Activated CD4-positive, alpha-beta T cell treated with anti-CD3 and anti-CD28 coated beads, Interleukin-2, amount 10 ng/mL, durations not matched to agents 7 days and 5 days (primary cell): ENCODE measurements around the gene TBC1D8. TPM values are rescaled to one million over a fixed set of nuclear protein-coding genes. Genes with fewer than 3 reads are reported as not detected.
"Not testable (repeated sequence)": the region's sequence is repeated elsewhere in the genome, so short reads cannot be mapped to it uniquely, and the experiment has no call there.

ENCODE experiments used
- CTCF ChIA-PET: fragments of 350-600 bp; sonication (Branson Sonifier 250); formaldehyde crosslinking; loops from one replicate; lab custom pipeline; 2021; ENCODE audit warnings: antibody characterized with exemption; lab: Charles Lee
- POLR2A ChIA-PET: fragments of 350-600 bp; sonication (Branson Sonifier 250); formaldehyde crosslinking; loops from one replicate; lab custom pipeline; 2021; ENCODE audit warnings: antibody characterized with exemption; lab: Charles Lee
- DNase-seq: peaks from one replicate; pipeline ENCODE4 v3.0.0-alpha.2; 2020
- H3K27ac Mint-ChIP-seq: one replicate; pipeline ENCODE4 v1.8.0; 2021; ENCODE audit warnings: mild to moderate bottlenecking, moderate library complexity, mixed read lengths
- H3K27me3 Mint-ChIP-seq: one replicate; pipeline ENCODE4 v1.8.0; 2021; ENCODE audit warnings: mixed read lengths
- H3K36me3 Mint-ChIP-seq: one replicate; pipeline ENCODE4 v1.8.0; 2021; ENCODE audit warnings: low read depth, mixed read lengths
- H3K4me1 Mint-ChIP-seq: one replicate; pipeline ENCODE4 v1.8.0; 2021; ENCODE audit warnings: mixed read lengths
- H3K4me3 Mint-ChIP-seq: one replicate; pipeline ENCODE4 v1.8.0; 2021; ENCODE audit warnings: mild to moderate bottlenecking, moderate library complexity, mixed read lengths
- H3K9me3 Mint-ChIP-seq: one replicate; pipeline ENCODE4 v1.8.0; 2021; ENCODE audit warnings: mixed read lengths
- total RNA-seq, 2 experiments: library from RNA; stranded (reverse); gene quantifications; one replicate each; pipeline ENCODE4 v1.2.3, GENCODE V29; 2021

The TBC1D8 gene
- total RNA-seq, 2 experiments from 2014 or later: 0.50 to 0.65 TPM

DNA sequence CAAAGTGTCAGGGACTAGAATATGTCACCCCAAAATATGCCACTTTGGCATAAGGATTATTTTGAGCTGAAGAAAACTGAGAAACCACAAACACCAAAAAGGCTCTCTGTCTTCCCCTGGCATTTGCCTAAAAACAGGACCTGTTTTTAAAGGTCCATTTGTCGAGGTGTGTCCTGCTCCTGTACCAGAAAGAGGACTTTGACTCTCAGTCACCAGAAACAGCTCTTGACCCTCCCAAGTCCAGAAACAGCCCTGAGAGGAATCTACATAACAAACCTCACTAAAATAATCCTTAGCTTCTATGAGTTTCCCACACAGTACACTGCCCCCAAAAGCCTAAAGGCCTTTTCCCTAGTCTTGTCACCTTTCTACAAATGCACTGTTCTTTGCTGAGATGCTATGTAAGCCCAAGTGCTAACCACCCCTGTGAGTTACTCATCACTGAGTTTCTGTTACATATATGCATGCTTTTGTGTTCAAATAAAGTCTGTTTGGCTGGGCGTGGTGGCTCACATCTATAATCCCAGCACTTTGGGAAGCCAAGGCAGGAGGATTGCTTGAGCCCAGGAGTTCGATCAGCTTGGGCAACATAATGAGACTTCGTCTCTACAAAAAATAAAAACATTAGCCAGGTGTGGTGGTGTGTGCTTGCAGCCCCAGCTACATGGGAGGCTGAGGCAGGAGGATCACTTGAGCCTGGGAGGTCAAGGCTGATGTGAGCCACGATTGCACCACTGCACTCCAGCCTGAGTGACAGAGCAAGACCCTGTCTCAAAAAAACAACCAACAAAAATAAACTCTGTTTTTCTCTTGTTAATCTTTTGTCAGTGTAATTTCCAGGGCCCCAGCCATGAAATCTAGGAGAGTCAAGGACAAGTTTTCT lies 93.9 kb downstream of the TBC1D8 start:
- H3K4me1 Mint-ChIP-seq: no peaks in the 10 kb centered on the region
- no peak for DNase-seq
- H3K27ac Mint-ChIP-seq: no peak overlapping the region
- ChIA-PET POLR2A (no interaction called here), CTCF (no interaction called here)
- no peaks in the 10 kb centered on the region for H3K36me3 Mint-ChIP-seq
- H3K9me3 Mint-ChIP-seq: no peaks in the 10 kb centered on the region
- H3K4me3 Mint-ChIP-seq: no peak overlapping the region
- H3K27me3 Mint-ChIP-seq: no peaks in the 10 kb centered on the region

- H3K9me3 Mint-ChIP-seq: no peaks in the 10 kb centered on the region
- H3K27ac Mint-ChIP-seq: no peak overlapping the region
- no peaks in the 10 kb centered on the region for H3K36me3 Mint-ChIP-seq
- CTCF ChIA-PET: no interaction called here
- no peaks in the 10 kb centered on the region for H3K4me1 Mint-ChIP-seq
- DNase-seq: no peak
- no peak overlapping the region for H3K4me3 Mint-ChIP-seq
- no peaks in the 10 kb centered on the region for H3K27me3 Mint-ChIP-seq
- POLR2A ChIA-PET: no interaction called here
These were observed 98.1 kb downstream of the TBC1D8 start for GRCh38 chr2:101053117-101053516.

DNA sequence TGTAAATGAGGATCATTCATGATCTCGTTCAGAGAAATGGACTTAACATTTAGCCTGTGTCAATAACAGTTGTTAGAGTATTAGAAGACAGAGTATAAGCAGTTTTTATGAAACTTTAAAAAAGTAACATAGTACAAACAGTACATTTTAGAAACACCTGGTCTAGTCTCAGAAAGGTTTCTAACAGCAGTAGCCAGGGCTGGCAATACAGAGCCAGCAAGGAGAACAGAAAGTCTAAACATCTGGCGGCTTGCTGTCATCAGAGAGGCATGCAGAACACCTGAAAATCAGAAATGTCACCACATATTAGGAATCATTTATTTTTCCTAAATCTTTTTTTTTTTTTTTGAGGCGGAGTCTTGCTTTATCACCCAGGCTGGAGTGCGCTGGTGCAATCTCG lies 99.0 kb downstream of the TBC1D8 start:
- Mint-ChIP-seq H3K4me3 (no peak overlapping the region), H3K27me3 (no peaks in the 10 kb centered on the region), H3K4me1 (no peaks in the 10 kb centered on the region), H3K36me3 (no peaks in the 10 kb centered on the region), H3K27ac (no peak overlapping the region), H3K9me3 (no peaks in the 10 kb centered on the region)
- POLR2A ChIA-PET: no interaction called here
- CTCF ChIA-PET: no interaction called here
- no peak for DNase-seq

DNA sequence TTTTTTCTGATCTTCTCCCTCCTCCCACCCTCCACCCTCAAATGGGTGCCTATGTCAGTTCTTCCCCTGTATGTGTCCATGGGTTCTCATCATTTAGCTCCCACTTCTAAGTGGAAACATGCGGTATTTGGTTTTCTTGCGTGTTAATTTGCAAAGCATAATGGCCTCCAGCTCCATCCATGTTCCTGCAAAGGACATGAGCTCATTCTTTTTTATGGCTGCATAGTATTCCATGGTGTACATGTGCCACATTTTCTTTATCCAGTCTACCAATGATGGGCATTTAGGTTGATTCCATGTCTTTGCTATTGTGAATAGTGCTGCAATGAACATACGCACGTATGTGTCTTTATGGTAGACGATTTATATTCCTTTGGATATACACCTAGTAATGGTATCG lies 100.3 kb downstream of the TBC1D8 start:
- H3K4me1 Mint-ChIP-seq, H3K36me3 Mint-ChIP-seq, H3K27me3 Mint-ChIP-seq, DNase-seq, POLR2A ChIA-PET, H3K4me3 Mint-ChIP-seq, CTCF ChIA-PET, H3K9me3 Mint-ChIP-seq, H3K27ac Mint-ChIP-seq: not testable (repeated sequence)

DNA sequence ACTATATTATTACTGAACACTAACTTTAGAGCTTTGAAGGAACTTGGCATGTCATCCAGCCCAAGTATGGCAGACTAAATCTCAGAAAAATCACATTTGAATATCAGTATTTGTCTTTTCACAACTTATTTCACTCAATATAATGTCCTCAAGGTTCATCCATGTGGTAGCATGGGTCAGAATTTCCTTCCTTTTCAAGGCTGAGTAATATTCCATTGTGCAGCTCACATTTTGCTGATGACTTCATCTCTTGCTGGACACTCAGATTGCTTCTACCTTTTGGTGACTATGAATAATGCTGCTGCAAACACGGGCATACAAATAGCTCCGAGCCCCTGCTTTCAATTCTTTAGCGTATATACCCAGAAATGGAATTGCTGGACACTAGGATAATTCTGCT lies 102.4 kb downstream of the TBC1D8 start:
- H3K9me3 Mint-ChIP-seq: no peaks in the 10 kb centered on the region

GRCh38 chr2:101047774-101048173 lies 103.4 kb downstream of the TBC1D8 start:
- Mint-ChIP-seq H3K9me3 (no peaks in the 10 kb centered on the region), H3K4me1 (no peaks in the 10 kb centered on the region), H3K36me3 (no peaks in the 10 kb centered on the region), H3K4me3 (no peak overlapping the region), H3K27ac (no peak overlapping the region), H3K27me3 (no peaks in the 10 kb centered on the region)
- CTCF ChIA-PET: interaction anchor here (0.8 kb wide), 1 partner anchor 100 kb away, joined by 3 read pairs; no protein-coding TSS in a partner anchor
- no peak for DNase-seq
- POLR2A ChIA-PET: no interaction called here

More for the DNA sequence above, 102.4 kb downstream of the TBC1D8 start:
- CTCF ChIA-PET: no interaction called here
- Mint-ChIP-seq H3K27ac (no peak overlapping the region), H3K36me3 (no peaks in the 10 kb centered on the region), H3K4me1 (no peaks in the 10 kb centered on the region), H3K4me3 (no peak overlapping the region), H3K27me3 (no peaks in the 10 kb centered on the region)
- POLR2A ChIA-PET: no interaction called here
- no peak for DNase-seq

- ChIA-PET CTCF (interaction anchor here (0.8 kb wide), 1 partner anchor 101 kb away, joined by 3 read pairs; no protein-coding TSS in a partner anchor), POLR2A (no interaction called here)
- Mint-ChIP-seq H3K9me3 (no peaks in the 10 kb centered on the region), H3K27ac (no peak overlapping the region), H3K4me1 (no peaks in the 10 kb centered on the region), H3K27me3 (no peaks in the 10 kb centered on the region), H3K4me3 (no peak overlapping the region), H3K36me3 (no peaks in the 10 kb centered on the region)
- DNase-seq: no peak
These were observed 104.0 kb downstream of the TBC1D8 start for GRCh38 chr2:101047075-101047766.

DNA sequence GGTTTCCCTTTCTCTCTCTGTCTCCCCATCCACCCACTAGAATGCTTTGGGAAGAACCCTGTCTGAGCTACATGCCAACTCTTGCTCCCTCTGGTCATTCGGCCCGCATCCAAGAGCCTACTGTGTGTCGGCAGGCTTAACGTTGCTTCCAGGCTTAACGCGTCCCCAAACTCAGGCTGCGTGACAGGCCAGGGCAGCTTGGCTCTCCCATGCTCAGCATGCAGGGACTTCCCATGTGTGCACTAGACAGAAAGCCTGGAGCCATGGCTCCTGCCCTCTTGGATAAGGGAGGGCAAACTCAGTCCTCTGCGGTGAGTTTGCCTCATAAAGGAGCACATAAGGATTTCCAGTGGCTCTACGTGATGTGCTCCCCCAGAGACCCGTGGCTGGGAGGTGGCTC lies 105.9 kb downstream of the TBC1D8 start:
- Mint-ChIP-seq H3K27ac (no peak overlapping the region), H3K36me3 (no peaks in the 10 kb centered on the region), H3K27me3 (no peaks in the 10 kb centered on the region), H3K4me1 (no peaks in the 10 kb centered on the region), H3K9me3 (no peaks in the 10 kb centered on the region), H3K4me3 (no peak overlapping the region)
- DNase-seq: no peak
- ChIA-PET CTCF (no interaction called here), POLR2A (interaction anchor here (0.5 kb wide), 1 partner anchor 87 kb away, joined by 5 read pairs; no protein-coding TSS in a partner anchor)

DNA sequence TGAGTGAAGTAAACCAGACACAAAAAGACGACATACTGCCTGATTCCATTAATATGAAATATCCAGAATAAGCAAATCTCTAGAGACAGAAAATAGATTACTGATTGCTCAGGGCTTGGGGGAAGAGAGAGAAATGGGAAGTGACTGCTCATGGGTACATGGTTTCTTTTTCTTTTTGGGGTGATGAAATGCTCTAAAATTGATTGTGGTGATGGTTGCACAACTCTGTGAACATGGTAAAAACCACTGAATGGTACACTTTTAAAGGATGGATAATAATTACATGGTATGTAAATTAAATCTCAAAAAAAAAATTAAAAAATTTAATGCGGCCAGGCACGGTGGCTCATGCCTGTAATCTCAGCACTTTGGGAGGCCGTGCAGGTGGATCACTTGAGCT lies 109.8 kb downstream of the TBC1D8 start:
- H3K27me3 Mint-ChIP-seq: no peaks in the 10 kb centered on the region
- H3K27ac Mint-ChIP-seq: no peak overlapping the region
- POLR2A ChIA-PET: no interaction called here
- H3K36me3 Mint-ChIP-seq: no peaks in the 10 kb centered on the region
- no peaks in the 10 kb centered on the region for H3K4me1 Mint-ChIP-seq
- no peak overlapping the region for H3K4me3 Mint-ChIP-seq
- CTCF ChIA-PET: no interaction called here
- no peaks in the 10 kb centered on the region for H3K9me3 Mint-ChIP-seq
- DNase-seq: no peak

DNA sequence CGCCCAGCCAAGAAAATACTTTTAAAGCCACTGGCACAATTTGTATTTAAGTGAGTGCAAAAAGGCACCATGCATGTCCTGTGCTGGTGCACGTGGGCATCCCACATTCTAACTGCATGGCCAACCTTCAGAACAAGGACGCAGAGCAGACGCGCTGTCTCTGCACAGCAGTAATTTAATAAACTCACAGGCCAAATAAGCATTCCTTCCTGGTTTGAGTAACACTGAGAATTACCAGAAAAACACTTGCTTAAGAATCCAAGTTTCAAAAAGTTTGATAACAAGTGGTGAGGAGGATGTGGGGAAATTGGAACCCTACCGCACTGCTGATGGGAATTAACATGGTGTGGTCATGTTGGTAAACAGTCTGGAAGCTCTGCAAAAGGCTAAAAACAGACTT lies 110.4 kb downstream of the TBC1D8 start:
- no peaks in the 10 kb centered on the region for H3K27me3 Mint-ChIP-seq
- H3K4me1 Mint-ChIP-seq: no peaks in the 10 kb centered on the region
- H3K27ac Mint-ChIP-seq: no peak overlapping the region
- DNase-seq: no peak
- ChIA-PET POLR2A (no interaction called here), CTCF (no interaction called here)
- no peak overlapping the region for H3K4me3 Mint-ChIP-seq
- no peaks in the 10 kb centered on the region for H3K9me3 Mint-ChIP-seq
- H3K36me3 Mint-ChIP-seq: no peaks in the 10 kb centered on the region

DNA sequence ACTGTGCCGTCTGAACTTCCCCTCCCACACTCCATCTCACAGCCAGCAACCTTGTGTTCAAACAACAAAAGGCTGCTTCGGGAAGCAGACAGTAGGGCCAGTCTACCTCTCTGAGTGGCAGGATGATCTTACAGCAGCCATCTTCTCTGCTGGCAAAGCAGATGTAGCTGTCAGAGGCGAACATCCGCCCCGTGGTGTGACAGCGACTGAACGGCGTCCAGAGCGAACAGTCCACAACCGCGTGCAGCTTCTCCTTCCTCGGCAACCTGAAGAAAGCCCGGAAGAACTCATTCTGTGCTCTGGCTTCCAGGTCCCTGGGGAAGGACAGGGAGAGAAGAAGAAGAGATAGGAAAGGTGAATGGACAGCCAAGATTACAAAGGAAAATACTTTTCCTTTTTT lies 111.1 kb downstream of the TBC1D8 start:
- H3K4me3 Mint-ChIP-seq: no peak overlapping the region
- H3K27me3 Mint-ChIP-seq: no peaks in the 10 kb centered on the region
- CTCF ChIA-PET: no interaction called here
- no peak overlapping the region for H3K27ac Mint-ChIP-seq
- no peaks in the 10 kb centered on the region for H3K9me3 Mint-ChIP-seq
- no peak for DNase-seq
- no peaks in the 10 kb centered on the region for H3K36me3 Mint-ChIP-seq
- POLR2A ChIA-PET: no interaction called here
- H3K4me1 Mint-ChIP-seq: no peaks in the 10 kb centered on the region

DNA sequence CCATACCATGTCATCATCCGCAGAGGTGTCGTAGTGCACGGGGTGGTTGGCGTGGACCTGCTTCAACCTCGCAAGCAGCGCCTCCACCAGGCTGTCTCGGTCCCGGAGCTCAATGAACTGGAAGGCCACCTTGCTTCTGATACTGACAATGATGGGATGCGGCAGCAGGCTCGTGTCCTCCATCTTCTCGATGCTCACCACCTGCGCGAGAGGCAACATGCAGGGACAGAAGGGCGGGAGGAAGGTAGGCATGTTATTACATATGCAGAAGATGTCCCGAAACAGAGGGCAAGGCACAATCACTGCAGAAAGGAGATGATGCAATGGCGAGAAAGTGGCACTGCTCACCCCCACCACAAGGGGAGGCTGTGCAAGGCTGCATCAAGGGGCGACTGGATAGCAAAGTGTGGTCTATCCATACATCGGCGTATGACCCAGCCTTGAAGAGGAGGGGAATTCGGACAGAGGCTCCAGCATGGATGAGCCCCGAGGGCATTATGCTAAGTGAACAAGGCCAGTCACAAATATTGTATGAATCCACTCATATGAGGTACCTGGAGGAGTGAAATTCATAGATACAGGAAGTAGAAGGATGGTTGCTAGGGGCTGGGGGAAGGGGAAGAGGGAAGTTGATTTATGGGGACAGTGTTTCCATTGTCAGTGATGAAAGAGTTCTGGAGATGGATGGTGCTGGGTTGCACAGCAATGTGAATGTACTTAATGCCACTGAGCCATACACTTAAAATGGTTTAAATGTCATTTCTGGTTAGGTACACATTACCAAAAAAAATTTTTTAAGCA lies 112.5 kb downstream of the TBC1D8 start:
- Mint-ChIP-seq H3K4me3 (no peak overlapping the region), H3K4me1 (no peaks in the 10 kb centered on the region), H3K27ac (no peak overlapping the region), H3K9me3 (no peaks in the 10 kb centered on the region), H3K27me3 (no peaks in the 10 kb centered on the region), H3K36me3 (no peaks in the 10 kb centered on the region)
- ChIA-PET CTCF (no interaction called here), POLR2A (no interaction called here)
- no peak for DNase-seq
